Muscle layer of duodenum (tissue), 2 donors: ENCODE measurements around the gene SCP2D1.
"Not testable (repeated sequence)": the region's sequence is repeated elsewhere in the genome, so short reads cannot be mapped to it uniquely, and the experiment has no call there.

Experiments used
- H3K27ac ChIP-seq: one replicate; pipeline ENCODE4 v1.7.0; 2013; ENCODE audit warnings: mild to moderate bottlenecking, low read length
- H3K27me3 ChIP-seq: one replicate; pipeline ENCODE4 v1.7.0; 2013; ENCODE audit warnings: low read depth, mild to moderate bottlenecking, control low read depth, low read length
- H3K36me3 ChIP-seq, 2 donors: one replicate each; pipeline ENCODE4 v1.7.0; 2013; ENCODE audit warnings: low read length in 2 of 2, control low read depth in 1 of 2, mild to moderate bottlenecking in 1 of 2; ENCODE audit not compliant: insufficient read depth in 2 of 2, control insufficient read depth in 1 of 2
- H3K4me1 ChIP-seq, 2 donors: one replicate each; pipeline ENCODE4 v1.7.0; 2013; ENCODE audit warnings: low read length in 2 of 2, mild to moderate bottlenecking in 2 of 2, control low read depth in 1 of 2, moderate library complexity in 1 of 2; ENCODE audit not compliant: insufficient read depth in 2 of 2, control insufficient read depth in 1 of 2
- H3K4me3 ChIP-seq, 2 donors: one replicate each; pipeline ENCODE4 v1.7.0; 2013; ENCODE audit warnings: low read length in 2 of 2, low read depth in 1 of 2, mild to moderate bottlenecking in 1 of 2
- H3K9me3 ChIP-seq, 2 donors: one replicate each; pipeline ENCODE4 v1.7.0; 2013; ENCODE audit warnings: low read length in 2 of 2, control low read depth in 1 of 2, mild to moderate bottlenecking in 1 of 2; ENCODE audit not compliant: control insufficient read depth in 1 of 2
- donor health status: healthy.

Gene SCP2D1

GRCh38 chr20:18813483-18813882 is at the start of gene SCP2D1:
Gene SCP2D1 (plus strand): TSS chr20:18813783. CDS start chr20:18813816, 33 bp downstream.
- Histone ChIP-seq H3K27me3 (no peaks in the 10 kb centered on the region), H3K9me3 (no peaks in the 10 kb centered on the region), H3K27ac (no peak within 1 kb of the TSS), H3K4me1 (no peaks in the 10 kb centered on the region), H3K4me3 (no peak within 1 kb of the TSS), H3K36me3 (no peaks in the 10 kb centered on the region)

DNA sequence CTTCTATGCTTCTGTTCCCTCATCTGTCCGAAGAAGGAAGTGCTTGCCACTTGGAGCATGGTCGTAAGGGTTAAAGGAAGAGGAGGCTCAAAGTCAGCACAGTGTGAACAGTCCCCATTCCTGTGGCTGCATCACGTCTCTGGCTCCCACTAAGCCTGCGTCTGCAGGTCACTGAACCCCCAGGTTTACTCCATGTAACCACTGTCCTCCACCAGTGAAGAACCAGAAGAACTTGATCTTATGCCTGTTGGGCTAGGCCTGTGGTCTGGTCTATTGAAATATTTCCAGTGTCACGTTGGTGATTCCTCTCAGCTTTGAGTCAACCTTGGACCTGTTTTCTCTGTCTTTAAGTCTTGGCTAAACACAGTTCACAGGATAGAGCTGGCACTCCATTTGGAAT is 45.9 kb upstream of the SCP2D1 start:
- Histone ChIP-seq H3K4me3 (no peak overlapping the region), H3K4me1 (peaks cover 0 to 4% of the 10 kb centered on the region in 2 donors), H3K9me3 (no peaks in the 10 kb centered on the region), H3K27me3 (no peaks in the 10 kb centered on the region), H3K36me3 (peaks cover 0 to 9% of the 10 kb centered on the region in 2 donors), H3K27ac (no peak overlapping the region)

GRCh38 chr20:18773566-18773965 is 40.0 kb upstream of the SCP2D1 start:
- Histone ChIP-seq H3K9me3 (no peaks in the 10 kb centered on the region), H3K4me3 (no peak overlapping the region), H3K27ac (no peak overlapping the region), H3K4me1 (no peaks in the 10 kb centered on the region), H3K36me3 (no peaks in the 10 kb centered on the region), H3K27me3 (no peaks in the 10 kb centered on the region)

DNA sequence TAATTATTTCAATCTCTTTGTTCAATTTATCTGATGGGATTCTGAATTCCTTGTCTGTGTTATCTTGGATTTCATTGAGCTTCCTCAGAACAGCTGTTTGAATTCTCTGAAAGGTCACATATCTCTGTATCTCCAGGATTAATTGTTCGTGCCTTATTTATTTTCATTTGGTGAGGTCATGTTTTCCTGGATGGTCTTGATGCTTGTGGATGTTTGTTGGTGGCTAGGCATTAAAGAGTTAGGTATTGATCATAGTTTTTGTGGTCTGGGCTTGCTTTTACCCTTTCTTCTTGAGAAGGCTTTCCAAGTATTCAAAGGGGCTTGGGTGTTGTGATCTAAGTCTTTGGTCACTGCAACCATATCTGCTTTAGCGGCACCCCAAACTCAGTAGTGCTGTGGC is 39.4 kb upstream of the SCP2D1 start:
- Histone ChIP-seq H3K9me3 (no peaks in the 10 kb centered on the region), H3K36me3 (no peaks in the 10 kb centered on the region), H3K27ac (no peak overlapping the region), H3K4me3 (no peak overlapping the region), H3K4me1 (no peaks in the 10 kb centered on the region), H3K27me3 (no peaks in the 10 kb centered on the region)

- H3K36me3 ChIP-seq, result no peaks in the 10 kb centered on the region
- no peaks in the 10 kb centered on the region for H3K4me1 ChIP-seq
- H3K9me3 ChIP-seq, result no peaks in the 10 kb centered on the region
- no peaks in the 10 kb centered on the region for H3K27me3 ChIP-seq
- no peak overlapping the region for H3K4me3 ChIP-seq
- H3K27ac ChIP-seq, result no peak overlapping the region
Measured at GRCh38 chr20:18775633-18776032, 38.0 kb upstream of the SCP2D1 start.

GRCh38 chr20:18778690-18779392 is 34.7 kb upstream of the SCP2D1 start:
- Histone ChIP-seq H3K4me1 (no peaks in the 10 kb centered on the region), H3K27me3 (no peaks in the 10 kb centered on the region), H3K36me3 (no peaks in the 10 kb centered on the region), H3K4me3 (no peak overlapping the region), H3K9me3 (no peaks in the 10 kb centered on the region), H3K27ac (no peak overlapping the region)

- H3K36me3 ChIP-seq, result no peaks in the 10 kb centered on the region
- H3K27me3 ChIP-seq, result no peaks in the 10 kb centered on the region
- no peak overlapping the region for H3K4me3 ChIP-seq
- no peaks in the 10 kb centered on the region for H3K9me3 ChIP-seq
- no peaks in the 10 kb centered on the region for H3K4me1 ChIP-seq
- H3K27ac ChIP-seq, result no peak overlapping the region
Measured at GRCh38 chr20:18780385-18781130, 33.0 kb upstream of the SCP2D1 start.

GRCh38 chr20:18781509-18781908 is 32.1 kb upstream of the SCP2D1 start:
- H3K36me3 ChIP-seq, result no peaks in the 10 kb centered on the region
- no peak overlapping the region for H3K27ac ChIP-seq
- H3K4me1 ChIP-seq, result no peaks in the 10 kb centered on the region
- H3K27me3 ChIP-seq, result no peaks in the 10 kb centered on the region
- no peaks in the 10 kb centered on the region for H3K9me3 ChIP-seq
- no peak overlapping the region for H3K4me3 ChIP-seq

- Histone ChIP-seq H3K4me3 (no peak overlapping the region), H3K4me1 (no peaks in the 10 kb centered on the region), H3K9me3 (no peaks in the 10 kb centered on the region), H3K27me3 (no peaks in the 10 kb centered on the region), H3K36me3 (no peaks in the 10 kb centered on the region), H3K27ac (no peak overlapping the region)
Measured at GRCh38 chr20:18783385-18783959, 30.1 kb upstream of the SCP2D1 start.

GRCh38 chr20:18787046-18787445 is 26.5 kb upstream of the SCP2D1 start:
- not testable (repeated sequence) for H3K9me3 ChIP-seq, H3K27me3 ChIP-seq, H3K4me1 ChIP-seq, H3K4me3 ChIP-seq, H3K36me3 ChIP-seq, H3K27ac ChIP-seq

DNA sequence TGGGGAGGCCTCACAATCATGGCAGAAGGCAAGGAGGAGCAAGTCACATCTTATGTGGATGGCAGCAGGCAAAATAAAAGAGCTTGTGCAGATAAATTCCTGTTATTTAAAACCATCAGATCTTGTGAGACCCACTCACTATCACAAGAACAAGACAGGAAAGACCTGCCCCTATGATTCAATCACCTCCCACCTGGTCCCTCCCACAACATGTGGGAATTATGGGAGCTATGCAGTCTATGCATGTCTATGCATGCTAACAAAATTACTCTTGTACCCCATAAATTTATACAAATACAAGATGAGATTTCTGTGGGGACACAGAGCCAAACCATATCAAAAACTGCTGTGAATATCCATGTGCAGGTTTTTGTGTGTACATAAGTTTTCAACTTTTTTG is 25.6 kb upstream of the SCP2D1 start:
- no peaks in the 10 kb centered on the region for H3K9me3 ChIP-seq
- H3K27me3 ChIP-seq, result no peaks in the 10 kb centered on the region
- no peaks in the 10 kb centered on the region for H3K4me1 ChIP-seq
- no peak overlapping the region for H3K27ac ChIP-seq
- no peaks in the 10 kb centered on the region for H3K36me3 ChIP-seq
- no peak overlapping the region for H3K4me3 ChIP-seq
